HCT116 (cell line): Measurements from ENCODE around the gene MED26. TPM values are rescaled to one million over a fixed set of nuclear protein-coding genes. Genes with fewer than 3 reads are reported as not detected.

Experiments used
- ATAC-seq: fragments of 200-7000 bp; cut with Tn5 transposase; 2 replicates; pipeline ENCODE4 v1.9.1; 2020; ENCODE audit warnings: mild to moderate bottlenecking, moderate library complexity
- BruUV-seq: library from RNA; stranded (reverse); fragments of 400-500 nt; replicated peaks from 2 replicates; lab custom pipeline; 2021; lab: Mats Ljungman, UMichigan
- CTCF ChIA-PET: fragments of 300-600 bp; sonication (Branson Sonifier 250); formaldehyde crosslinking; loops from one replicate; lab custom pipeline; 2021; ENCODE audit warnings: antibody characterized with exemption; lab: Charles Lee
- POLR2A ChIA-PET: fragments of 300-600, 350-600 bp; sonication (Branson Sonifier 250); formaldehyde crosslinking; loops from one replicate; lab custom pipeline; 2021; ENCODE audit warnings: antibody characterized with exemption; lab: Charles Lee
- RAD21 ChIA-PET, 2 experiments: fragments of 300-600 bp; sonication (Branson Sonifier 250); formaldehyde crosslinking; loops; one replicate each; lab custom pipeline; 2023; ENCODE audit warnings: low total read pairs in 2 of 2; ENCODE audit not compliant: uncharacterized antibody in 2 of 2, unreplicated experiment in 2 of 2, low non-redundant PET in 1 of 2; lab: Charles Lee
- DNase-seq: peaks from one replicate; pipeline ENCODE4 v3.0.0-alpha.2; 2010; ENCODE audit warnings: low read depth, low spot score
- H2AFZ ChIP-seq: fragments of 200-600 bp; shearing (Covaris generic), sonication (generic); 2 replicates; pipeline ENCODE4 v1.6.1; 2017; ENCODE audit warnings: low read depth, mixed run types, mixed read lengths, antibody characterized with exemption, low read length; ENCODE audit not compliant: poor library complexity, severe bottlenecking
- H3K27ac ChIP-seq: 2 replicates; pipeline ENCODE4 v1.5.1; 2012; ENCODE audit warnings: low read depth, low read length
- H3K27me3 ChIP-seq: fragments of 200-600 bp; sonication (generic); 2 replicates; pipeline ENCODE4 v1.6.1; 2016; ENCODE audit warnings: mixed run types, low read length, mixed read lengths; ENCODE audit not compliant: insufficient read depth
- H3K36me3 ChIP-seq, 2 experiments: fragments of 200-500 bp in 1 of 2; fragments of 200-600 bp in 1 of 2; sonication (Bioruptor generic) in 1 of 2; sonication (generic) in 1 of 2; 2 replicates each; pipeline versions ENCODE4 v1.5.1 to v1.6.1; 2014 to 2016; ENCODE audit warnings: low read length in 2 of 2, inconsistent platforms in 1 of 2, mixed read lengths in 1 of 2, mixed run types in 1 of 2; ENCODE audit not compliant: insufficient read depth in 2 of 2, control insufficient read depth in 1 of 2
- H3K4me1 ChIP-seq, 2 experiments: fragments of 200-600 bp in 1 of 2; sonication (generic) in 1 of 2; 2 replicates each; pipeline versions ENCODE4 v1.5.1 to v1.6.1; 2012 to 2017; ENCODE audit warnings: low read length in 2 of 2, inconsistent platforms in 1 of 2, mild to moderate bottlenecking in 1 of 2, mixed read lengths in 1 of 2, mixed run types in 1 of 2, moderate library complexity in 1 of 2; ENCODE audit not compliant: insufficient read depth in 2 of 2, control insufficient read depth in 1 of 2
- H3K4me2 ChIP-seq: fragments of 200-600 bp; sonication (generic); 2 replicates; pipeline ENCODE4 v1.6.1; 2017; ENCODE audit warnings: mixed run types, low read length, mixed read lengths
- H3K4me3 ChIP-seq, 2 experiments: fragments of 200-600 bp in 1 of 2; sonication (generic) in 1 of 2; replicated peaks in 1 of 2; 2 replicates each; pipeline ENCODE4 v1.5.1; 2011 to 2016; ENCODE audit warnings: low read length in 2 of 2, control low read depth in 1 of 2, low read depth in 1 of 2, mild to moderate bottlenecking in 1 of 2, mixed read lengths in 1 of 2, mixed run types in 1 of 2
- H3K79me2 ChIP-seq: fragments of 200-600 bp; sonication (generic); 2 replicates; pipeline ENCODE4 v1.6.1; 2017; ENCODE audit warnings: mild to moderate bottlenecking, mixed run types, low read length, moderate library complexity, mixed read lengths; ENCODE audit not compliant: insufficient read depth
- H3K9ac ChIP-seq: fragments of 200-600 bp; sonication (generic); 2 replicates; pipeline ENCODE4 v1.6.1; 2016; ENCODE audit warnings: low read length, mixed read lengths
- H3K9me2 ChIP-seq: fragments of 200-600 bp; sonication (generic), shearing (Covaris generic); 2 replicates; pipeline ENCODE4 v1.6.1; 2017; ENCODE audit warnings: mixed run types, mild to moderate bottlenecking, moderate library complexity; ENCODE audit not compliant: insufficient read depth
- H3K9me3 ChIP-seq, 2 experiments: fragments of 200-500 bp in 1 of 2; fragments of 200-600 bp in 1 of 2; sonication (Bioruptor generic) in 1 of 2; sonication (generic) in 1 of 2; 2 replicates each; pipeline ENCODE4 v1.6.1; 2014 to 2017; ENCODE audit warnings: low read length in 2 of 2, mixed read lengths in 2 of 2, inconsistent platforms in 1 of 2, low read depth in 1 of 2, mild to moderate bottlenecking in 1 of 2, mixed run types in 1 of 2, moderate library complexity in 1 of 2; ENCODE audit not compliant: control insufficient read depth in 1 of 2, insufficient read depth in 1 of 2
- H4K20me1 ChIP-seq: fragments of 200-600 bp; sonication (generic), shearing (Covaris generic); 2 replicates; pipeline ENCODE4 v1.6.1; 2017; ENCODE audit warnings: mixed run types, mild to moderate bottlenecking, moderate library complexity; ENCODE audit not compliant: insufficient read depth
- CBX3 ChIP-seq: IDR thresholded peaks from 2 replicates; pipeline ENCODE4 v1.6.1; 2012; ENCODE audit warnings: low read depth
- EZH2phosphoT487 ChIP-seq: fragments of 200-600 bp; IDR thresholded peaks from 2 replicates; pipeline ENCODE4 v1.6.1; 2018; ENCODE audit warnings: antibody characterized with exemption, borderline replicate concordance
- FOSL1 ChIP-seq: IDR thresholded peaks from 2 replicates; pipeline ENCODE4 v1.6.1; 2012; ENCODE audit warnings: low read depth
- POLR2A ChIP-seq: IDR thresholded peaks from 2 replicates; pipeline ENCODE4 v1.7.0; 2011; ENCODE audit warnings: borderline replicate concordance; ENCODE audit not compliant: insufficient read depth, insufficient read length; ENCODE audit errors: extremely low read depth
- POLR2AphosphoS5 ChIP-seq: IDR thresholded peaks from 2 replicates; pipeline ENCODE4 v1.6.1; 2011; ENCODE audit warnings: mild to moderate bottlenecking, low read depth, low read length, moderate library complexity
- SIN3A ChIP-seq: IDR thresholded peaks from 2 replicates; pipeline ENCODE4 v1.6.1; 2012; ENCODE audit warnings: low read depth
- SP1 ChIP-seq: IDR thresholded peaks from 2 replicates; pipeline ENCODE4 v1.6.1; 2012; ENCODE audit warnings: low read depth
- SRF ChIP-seq: IDR thresholded peaks from 2 replicates; pipeline ENCODE4 v1.6.1; 2012; ENCODE audit warnings: low read depth
- TCF7L2 ChIP-seq: IDR thresholded peaks from 2 replicates; pipeline ENCODE4 v1.7.0; 2011; ENCODE audit warnings: borderline replicate concordance, inconsistent platforms; ENCODE audit not compliant: insufficient read depth, insufficient read length; ENCODE audit errors: extremely low read depth
- ZFX ChIP-seq: fragments of 450-650 bp; IDR thresholded peaks from 2 replicates; pipeline ENCODE4 v1.6.1; 2017
- ZNF274 ChIP-seq: fragments of 200-500 bp; sonication (Bioruptor generic); IDR thresholded peaks from 2 replicates; pipeline ENCODE4 v1.6.1; 2014; ENCODE audit warnings: mild to moderate bottlenecking, low read depth, low read length, inconsistent platforms
- intact Hi-C: fragments of 100-400 bp; cut with micrococcal nuclease; formaldehyde crosslinking; loops from 2 replicates; pipeline ENCODE4 v1.10.0; 2022
- total RNA-seq: library from RNA; stranded (reverse); gene quantifications from one replicate; pipeline ENCODE4 v1.2.1, GENCODE V29; 2021; ENCODE audit not compliant: unreplicated experiment
- TF ChIP-seq, protein P1 (sequence below): IDR thresholded peaks from 2 replicates; pipeline ENCODE4 v1.6.1; 2011; ENCODE audit warnings: mild to moderate bottlenecking, low read length, moderate library complexity; ENCODE audit not compliant: insufficient replicate concordance; ENCODE audit errors: extremely low read depth
- TF ChIP-seq, protein P2 (sequence below): IDR thresholded peaks from 2 replicates; pipeline ENCODE4 v1.6.1; 2012

The MED26 gene
- total RNA-seq, 1 experiment from 2014 or later, result 13.3 TPM

DNA sequence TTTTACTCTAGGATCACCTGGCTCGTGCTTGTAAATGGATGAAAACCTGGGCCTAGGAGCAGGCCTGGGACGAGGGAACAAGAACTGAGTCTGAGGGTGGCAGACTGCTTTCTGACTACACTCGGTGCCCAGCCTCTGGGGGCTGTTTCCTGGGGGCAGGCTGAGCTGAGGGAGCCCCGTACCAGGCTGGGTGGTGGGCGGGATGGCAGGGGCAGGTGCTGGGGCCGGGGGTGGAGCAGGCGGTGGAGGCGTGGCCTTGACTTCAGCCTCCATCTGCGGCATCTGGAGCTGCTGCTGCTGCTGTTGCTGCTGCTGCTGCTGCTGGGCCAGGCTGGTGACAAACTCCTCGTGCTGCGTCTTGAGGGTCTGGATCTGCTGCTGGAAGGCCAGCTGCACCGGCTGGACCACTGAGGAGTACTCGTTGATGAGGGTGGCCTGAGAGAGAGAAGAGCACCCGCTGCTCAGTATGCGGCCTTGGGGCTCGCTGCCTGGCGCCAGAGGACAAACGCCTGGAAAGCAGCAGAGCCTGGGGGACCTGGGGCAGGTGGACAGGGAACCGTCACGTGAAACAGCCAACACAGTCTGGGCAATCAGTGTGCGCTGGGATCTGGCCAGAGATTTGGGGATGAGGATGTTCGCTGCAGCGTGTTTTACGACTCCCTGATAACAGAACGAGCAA lies 98.4 kb downstream of the MED26 start:
- no peak for ATAC-seq
- RAD21 ChIA-PET, result no interaction called here
- H3K27ac ChIP-seq, result no peak overlapping the region
- intact Hi-C loops, result no loop called here
- no peaks in the 10 kb centered on the region for H3K9me3 ChIP-seq
- peaks cover 48% of the 10 kb centered on the region for H3K79me2 ChIP-seq
- H3K4me1 ChIP-seq, result no peaks in the 10 kb centered on the region
- no peak overlapping the region for H3K9ac ChIP-seq
- BruUV-seq, result no TSS peak
- no peaks in the 10 kb centered on the region for H4K20me1 ChIP-seq
- CTCF ChIA-PET, result no interaction called here
- peaks cover 56 to 84% of the 10 kb centered on the region in 2 experiments; a peak in 3 of 4 replicates for H3K36me3 ChIP-seq
- no peak overlapping the region for H3K4me2 ChIP-seq
- TF ChIP-seq ZNF274 (no peak), POLR2AphosphoS5 (no peak), FOSL1 (no peak), TCF7L2 (no peak), SRF (no peak), CBX3 (no peak), ZFX (no peak), SP1 (no peak), POLR2A (no peak), SIN3A (no peak), EZH2phosphoT487 (no peak)
- TF ChIP-seq, protein P1, sequence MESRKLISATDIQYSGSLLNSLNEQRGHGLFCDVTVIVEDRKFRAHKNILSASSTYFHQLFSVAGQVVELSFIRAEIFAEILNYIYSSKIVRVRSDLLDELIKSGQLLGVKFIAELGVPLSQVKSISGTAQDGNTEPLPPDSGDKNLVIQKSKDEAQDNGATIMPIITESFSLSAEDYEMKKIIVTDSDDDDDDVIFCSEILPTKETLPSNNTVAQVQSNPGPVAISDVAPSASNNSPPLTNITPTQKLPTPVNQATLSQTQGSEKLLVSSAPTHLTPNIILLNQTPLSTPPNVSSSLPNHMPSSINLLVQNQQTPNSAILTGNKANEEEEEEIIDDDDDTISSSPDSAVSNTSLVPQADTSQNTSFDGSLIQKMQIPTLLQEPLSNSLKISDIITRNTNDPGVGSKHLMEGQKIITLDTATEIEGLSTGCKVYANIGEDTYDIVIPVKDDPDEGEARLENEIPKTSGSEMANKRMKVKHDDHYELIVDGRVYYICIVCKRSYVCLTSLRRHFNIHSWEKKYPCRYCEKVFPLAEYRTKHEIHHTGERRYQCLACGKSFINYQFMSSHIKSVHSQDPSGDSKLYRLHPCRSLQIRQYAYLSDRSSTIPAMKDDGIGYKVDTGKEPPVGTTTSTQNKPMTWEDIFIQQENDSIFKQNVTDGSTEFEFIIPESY, result no peak
- TF ChIP-seq, protein P2, sequence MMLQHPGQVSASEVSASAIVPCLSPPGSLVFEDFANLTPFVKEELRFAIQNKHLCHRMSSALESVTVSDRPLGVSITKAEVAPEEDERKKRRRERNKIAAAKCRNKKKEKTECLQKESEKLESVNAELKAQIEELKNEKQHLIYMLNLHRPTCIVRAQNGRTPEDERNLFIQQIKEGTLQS, result no peak
- POLR2A ChIA-PET, result no interaction called here
- DNase-seq, result no peak
- no peak overlapping the region for H2AFZ ChIP-seq
- H3K4me3 ChIP-seq, result no peak overlapping the region
- no peaks in the 10 kb centered on the region for H3K9me2 ChIP-seq
- H3K27me3 ChIP-seq, result no peaks in the 10 kb centered on the region
